HG03108 (cell line): Measurements from ENCODE around the gene GPX2.

Experiments used
- ATAC-seq: cut with Tn5 transposase; IDR thresholded peaks from one replicate; pipeline ENCODE4 v1.9.1; 2021; ENCODE audit warnings: moderate library complexity; ENCODE audit not compliant: unreplicated experiment

GPX2 gene

GRCh38 chr14:64942531-64943111 lies at the start of gene GPX2:
TSS of gene GPX2 (minus strand) at chr14:64942745. CDS start at chr14:64942726, 19 bp downstream.
- no peak for ATAC-seq

- no peak for ATAC-seq
Measured at GRCh38 chr14:64990939-64991338, 48.4 kb upstream of the GPX2 start.

GRCh38 chr14:64990296-64990695 lies 47.8 kb upstream of the GPX2 start:
- no peak for ATAC-seq

GRCh38 chr14:64987438-64987767 lies 44.9 kb upstream of the GPX2 start:
- ATAC-seq: no peak

- peak; percentile 91 for ATAC-seq
Measured at GRCh38 chr14:64986648-64987437, 44.3 kb upstream of the GPX2 start, which contains the start of gene FNTB. TSS of gene FNTB (plus strand) at chr14:64986895. CDS start at chr14:64986954, 59 bp downstream.

- ATAC-seq: no peak
Measured at GRCh38 chr14:64983439-64984310, 41.1 kb upstream of the GPX2 start.

- ATAC-seq: no peak
Measured at GRCh38 chr14:64979336-64980074, 37.0 kb upstream of the GPX2 start.

GRCh38 chr14:64974563-64974962 lies 32.0 kb upstream of the GPX2 start:
- no peak for ATAC-seq

- no peak for ATAC-seq
Measured at GRCh38 chr14:64973826-64974225, 31.3 kb upstream of the GPX2 start.

- no peak for ATAC-seq
Measured at GRCh38 chr14:64973026-64973442, 30.5 kb upstream of the GPX2 start.

- ATAC-seq: no peak
Measured at GRCh38 chr14:64971943-64972791, 29.6 kb upstream of the GPX2 start, which contains the start of gene RAB15. TSS of gene RAB15 (minus strand) at chr14:64972336. CDS start at chr14:64972076, 260 bp downstream.

GRCh38 chr14:64971491-64971942 lies 29.0 kb upstream of the GPX2 start:
- ATAC-seq: no peak

- no peak for ATAC-seq
Measured at GRCh38 chr14:64970776-64971477, 28.4 kb upstream of the GPX2 start.

GRCh38 chr14:64970041-64970440 lies 27.5 kb upstream of the GPX2 start:
- no peak for ATAC-seq

- ATAC-seq: no peak
Measured at GRCh38 chr14:64968651-64969050, 26.1 kb upstream of the GPX2 start.

GRCh38 chr14:64968167-64968566 lies 25.6 kb upstream of the GPX2 start:
- ATAC-seq: no peak

- no peak for ATAC-seq
Measured at GRCh38 chr14:64966976-64967375, 24.4 kb upstream of the GPX2 start.

- no peak for ATAC-seq
Measured at GRCh38 chr14:64965356-64966000, 22.9 kb upstream of the GPX2 start.

- no peak for ATAC-seq
Measured at GRCh38 chr14:64963611-64964010, 21.1 kb upstream of the GPX2 start.
